ENCODE measurements around the gene ABCD4. TPM values are rescaled to one million over a fixed set of nuclear protein-coding genes. Genes with fewer than 3 reads are reported as not detected.
"Not testable (repeated sequence)": the region's sequence is repeated elsewhere in the genome, so short reads cannot be mapped to it uniquely, and the experiment has no call there.

ABCD4 gene
- total and polyA plus RNA-seq, 2 donors from 2014 or later: 61.3 to 66.1 TPM

DNA sequence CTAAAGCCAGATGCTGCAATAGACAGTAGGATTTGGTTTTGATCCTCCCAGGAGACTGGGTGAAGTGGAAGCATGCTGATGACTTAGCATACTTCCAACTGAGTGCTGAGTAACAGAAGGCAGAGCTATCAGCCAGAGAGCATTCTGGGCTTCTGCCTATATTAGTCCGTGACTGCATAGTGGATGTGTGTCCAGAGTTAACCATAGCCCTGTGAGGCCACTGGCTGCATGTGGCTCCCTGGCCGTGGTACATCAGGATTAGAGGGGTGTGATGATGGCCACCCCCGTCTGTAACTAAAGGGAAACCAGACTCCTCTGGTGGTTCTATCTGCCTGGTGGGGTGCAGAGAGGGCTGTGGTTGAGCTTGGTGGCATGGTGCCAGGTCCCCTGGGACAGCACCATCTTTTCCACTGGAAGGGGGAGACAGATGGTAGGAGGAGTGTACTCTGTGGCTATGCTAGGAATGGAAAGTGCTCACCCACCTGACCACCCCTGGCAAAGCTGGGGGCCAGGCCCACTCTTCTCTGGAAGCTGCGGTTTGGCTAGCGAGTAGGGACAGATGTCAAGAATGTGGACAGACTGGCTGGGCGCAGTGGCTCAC is 27.4 kb downstream of the ABCD4 start:
- Histone ChIP-seq H3K9me3 (ENCODE audit: control insufficient read depth in 2 of 3, insufficient read depth in 1 of 3, low read length in 3 of 3) (peaks cover 0 to 5% (median 0%) of the 10 kb centered on the region in 3 donors), H3K36me3 (ENCODE audit: control insufficient read depth in 2 of 3, insufficient read depth in 3 of 3, low read length in 3 of 3) (no peaks in the 10 kb centered on the region), H3K4me3 (ENCODE audit: low read length in 3 of 3) (no peak overlapping the region), H3K9ac (ENCODE audit: low read length in 3 of 3) (no peak overlapping the region), H3K27ac (ENCODE audit: low read depth in 2 of 2, low read length in 2 of 2) (no peak overlapping the region), H3K27me3 (ENCODE audit: control insufficient read depth, insufficient read depth, low read length) (no peaks in the 10 kb centered on the region), H3K4me1 (ENCODE audit: control insufficient read depth in 2 of 3, insufficient read depth in 2 of 3, low read depth in 1 of 3, low read length in 3 of 3) (no peaks in the 10 kb centered on the region)
- DNase-seq (no peak), FAIRE-seq (no peak)
- intact Hi-C loops (cut with DNase I): no loop called here
- TF ChIP-seq, protein P1, sequence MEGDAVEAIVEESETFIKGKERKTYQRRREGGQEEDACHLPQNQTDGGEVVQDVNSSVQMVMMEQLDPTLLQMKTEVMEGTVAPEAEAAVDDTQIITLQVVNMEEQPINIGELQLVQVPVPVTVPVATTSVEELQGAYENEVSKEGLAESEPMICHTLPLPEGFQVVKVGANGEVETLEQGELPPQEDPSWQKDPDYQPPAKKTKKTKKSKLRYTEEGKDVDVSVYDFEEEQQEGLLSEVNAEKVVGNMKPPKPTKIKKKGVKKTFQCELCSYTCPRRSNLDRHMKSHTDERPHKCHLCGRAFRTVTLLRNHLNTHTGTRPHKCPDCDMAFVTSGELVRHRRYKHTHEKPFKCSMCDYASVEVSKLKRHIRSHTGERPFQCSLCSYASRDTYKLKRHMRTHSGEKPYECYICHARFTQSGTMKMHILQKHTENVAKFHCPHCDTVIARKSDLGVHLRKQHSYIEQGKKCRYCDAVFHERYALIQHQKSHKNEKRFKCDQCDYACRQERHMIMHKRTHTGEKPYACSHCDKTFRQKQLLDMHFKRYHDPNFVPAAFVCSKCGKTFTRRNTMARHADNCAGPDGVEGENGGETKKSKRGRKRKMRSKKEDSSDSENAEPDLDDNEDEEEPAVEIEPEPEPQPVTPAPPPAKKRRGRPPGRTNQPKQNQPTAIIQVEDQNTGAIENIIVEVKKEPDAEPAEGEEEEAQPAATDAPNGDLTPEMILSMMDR (IDR thresholded peaks at IDR 0.05; ENCODE audit: borderline replicate concordance, extremely low read depth, insufficient read depth): no peak

DNA sequence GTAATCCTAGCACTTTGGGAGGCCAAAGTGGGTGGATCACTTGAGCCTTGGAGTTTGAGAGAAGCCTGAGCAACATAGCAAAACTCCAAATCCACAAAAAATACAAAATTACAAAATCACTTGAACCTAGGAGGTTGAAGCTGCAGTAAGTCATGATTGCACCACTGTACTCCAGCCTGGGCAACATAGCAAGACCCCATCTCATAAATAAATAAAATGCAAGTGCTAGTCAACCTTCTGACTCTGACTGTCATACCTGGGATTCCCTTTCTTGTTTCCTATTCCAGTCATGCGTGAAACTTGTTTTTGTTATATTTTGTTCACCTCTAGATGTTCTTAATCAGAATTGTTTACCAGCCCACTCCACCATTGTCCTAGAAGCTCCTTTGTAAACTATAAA is 31.4 kb downstream of the ABCD4 start:
- no peaks in the 10 kb centered on the region for H3K9me3 ChIP-seq (ENCODE audit: control insufficient read depth in 2 of 3, insufficient read depth in 1 of 3, low read length in 3 of 3)
- TF ChIP-seq, protein P1 (IDR thresholded peaks at IDR 0.05; ENCODE audit: borderline replicate concordance, extremely low read depth, insufficient read depth): no peak
- no peak overlapping the region for H3K9ac ChIP-seq (ENCODE audit: low read length in 3 of 3)
- no peaks in the 10 kb centered on the region for H3K4me1 ChIP-seq (ENCODE audit: control insufficient read depth in 2 of 3, insufficient read depth in 2 of 3, low read depth in 1 of 3, low read length in 3 of 3)
- DNase-seq: no peak
- no peaks in the 10 kb centered on the region for H3K27me3 ChIP-seq (ENCODE audit: control insufficient read depth, insufficient read depth, low read length)
- no peaks in the 10 kb centered on the region for H3K36me3 ChIP-seq (ENCODE audit: control insufficient read depth in 2 of 3, insufficient read depth in 3 of 3, low read length in 3 of 3)
- no peak overlapping the region for H3K4me3 ChIP-seq (ENCODE audit: low read length in 3 of 3)
- H3K27ac ChIP-seq (ENCODE audit: low read depth in 2 of 2, low read length in 2 of 2): no peak overlapping the region
- intact Hi-C loops (cut with DNase I): no loop called here
- no peak for FAIRE-seq

DNA sequence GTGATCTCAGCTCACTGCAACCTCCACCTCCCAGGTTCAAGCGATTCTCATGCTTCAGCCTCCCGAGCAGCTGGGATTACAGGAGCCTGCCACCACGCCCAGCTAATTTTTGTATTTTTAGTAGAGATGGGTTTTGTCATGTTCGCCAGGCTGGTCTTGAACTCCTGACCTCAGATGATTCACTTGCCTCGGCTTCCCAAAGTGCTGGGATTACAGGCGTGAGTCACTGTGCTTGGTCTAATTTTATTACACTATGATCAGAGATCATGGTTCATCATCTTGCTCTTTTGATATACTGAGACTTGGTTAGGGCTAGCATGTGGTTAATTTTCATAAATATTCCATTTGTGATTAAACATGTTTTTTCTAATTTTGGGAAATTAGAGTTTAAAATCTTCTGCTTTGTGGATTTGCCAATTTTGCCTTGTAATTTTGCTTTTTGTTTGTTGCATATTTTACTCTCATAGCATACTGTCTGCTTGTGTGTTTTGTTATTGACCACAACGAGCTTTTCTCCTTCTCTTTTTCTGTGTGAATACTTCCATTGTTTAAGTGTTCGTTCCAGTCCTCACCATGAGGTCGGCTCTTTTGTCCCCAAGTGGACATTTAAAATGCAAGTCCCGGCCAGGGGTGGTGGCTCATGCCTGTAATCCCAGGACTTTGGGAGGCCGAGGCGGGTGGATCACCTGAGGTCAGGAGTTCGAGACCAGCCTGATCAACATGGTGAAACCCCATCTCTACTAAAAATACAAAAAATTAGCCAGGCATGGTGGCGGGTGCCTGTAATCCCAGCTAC is 32.2 kb downstream of the ABCD4 start:
- H3K27ac ChIP-seq (ENCODE audit: low read depth in 2 of 2, low read length in 2 of 2); H3K9ac ChIP-seq (ENCODE audit: low read length in 3 of 3); H3K9me3 ChIP-seq (ENCODE audit: control insufficient read depth in 2 of 3, insufficient read depth in 1 of 3, low read length in 3 of 3); DNase-seq; intact Hi-C loops (cut with DNase I); H3K36me3 ChIP-seq (ENCODE audit: control insufficient read depth in 2 of 3, insufficient read depth in 3 of 3, low read length in 3 of 3); H3K4me3 ChIP-seq (ENCODE audit: low read length in 3 of 3); H3K4me1 ChIP-seq (ENCODE audit: control insufficient read depth in 2 of 3, insufficient read depth in 2 of 3, low read depth in 1 of 3, low read length in 3 of 3); H3K27me3 ChIP-seq (ENCODE audit: control insufficient read depth, insufficient read depth, low read length); FAIRE-seq: not testable (repeated sequence)

DNA sequence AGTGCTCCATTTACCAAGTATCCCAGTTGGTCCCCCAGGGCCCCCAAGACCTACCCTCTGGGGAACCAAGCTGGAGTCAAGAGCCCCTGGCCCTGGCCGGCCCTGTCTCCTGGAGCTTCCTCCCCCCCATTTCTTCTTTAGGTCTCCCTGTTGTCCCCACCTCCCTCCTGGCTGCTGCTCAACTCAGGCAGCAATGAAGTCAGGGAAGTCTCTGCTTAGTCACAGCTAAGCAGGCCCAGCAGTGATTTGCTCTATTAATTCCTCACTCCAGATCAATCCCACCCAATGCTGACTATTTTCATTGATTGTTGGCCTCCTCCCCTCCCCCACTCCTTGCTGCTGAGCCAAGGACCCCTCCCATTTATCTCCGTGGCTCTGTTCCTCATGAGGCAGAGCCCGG is 35.1 kb downstream of the ABCD4 start:
- FAIRE-seq (no peak), DNase-seq (no peak)
- intact Hi-C loops (cut with DNase I): no loop called here
- Histone ChIP-seq H3K4me1 (ENCODE audit: control insufficient read depth in 2 of 3, insufficient read depth in 2 of 3, low read depth in 1 of 3, low read length in 3 of 3) (no peaks in the 10 kb centered on the region), H3K9ac (ENCODE audit: low read length in 3 of 3) (no peak overlapping the region), H3K27me3 (ENCODE audit: control insufficient read depth, insufficient read depth, low read length) (no peaks in the 10 kb centered on the region), H3K4me3 (ENCODE audit: low read length in 3 of 3) (no peak overlapping the region), H3K27ac (ENCODE audit: low read depth in 2 of 2, low read length in 2 of 2) (no peak overlapping the region), H3K36me3 (ENCODE audit: control insufficient read depth in 2 of 3, insufficient read depth in 3 of 3, low read length in 3 of 3) (no peaks in the 10 kb centered on the region), H3K9me3 (ENCODE audit: control insufficient read depth in 2 of 3, insufficient read depth in 1 of 3, low read length in 3 of 3) (no peaks in the 10 kb centered on the region)
- TF ChIP-seq, protein P1 (IDR thresholded peaks at IDR 0.05; ENCODE audit: borderline replicate concordance, extremely low read depth, insufficient read depth): no peak

All from kidney (tissue), 14 donors.